SK-N-MC (cell line): ENCODE data around the gene LYZL6.
A peak's percentile ranks its signal among the peaks of the same experiment; 100 is the strongest.

Source experiments
- DNase-seq: peaks from one replicate; pipeline ENCODE4 v3.0.0-alpha.2; 2011; ENCODE audit warnings: low read depth, low spot score
- H3K27ac ChIP-seq: fragments of 200-600 bp; sonication (generic); 2 replicates; pipeline ENCODE4 v1.5.1; 2016; ENCODE audit warnings: mixed run types
- H3K36me3 ChIP-seq: fragments of 200-600 bp; sonication (generic); 2 replicates; pipeline ENCODE4 v1.6.1; 2017; ENCODE audit warnings: antibody characterized with exemption, low read length, mixed read lengths; ENCODE audit not compliant: insufficient read depth
- H3K4me3 ChIP-seq: fragments of 200-600 bp; sonication (generic); 2 replicates; pipeline ENCODE4 v1.5.1; 2016
- H3K9ac ChIP-seq: fragments of 200-600 bp; sonication (generic); 2 replicates; pipeline ENCODE4 v1.8.0; 2017; ENCODE audit warnings: mixed run types, mixed read lengths; ENCODE audit not compliant: insufficient read length
- H3K9me3 ChIP-seq: fragments of 200-600 bp; sonication (generic); 2 replicates; pipeline ENCODE4 v1.6.1; 2017; ENCODE audit warnings: low read depth, mild to moderate bottlenecking, antibody characterized with exemption, low read length, moderate library complexity, mixed read lengths
- EZH2 ChIP-seq: fragments of 200-600 bp; sonication (generic); IDR thresholded peaks from one replicate; pipeline ENCODE4 v1.6.1; 2017; ENCODE audit warnings: antibody characterized with exemption
- FOXP2 ChIP-seq: optimal IDR thresholded peaks from 2 replicates; pipeline ENCODE3; 2011; ENCODE audit warnings: mild to moderate bottlenecking, moderate library complexity; ENCODE audit not compliant: insufficient read depth; ENCODE audit errors: extremely low read length, control extremely low read depth
- POLR2AphosphoS5 ChIP-seq: IDR thresholded peaks from 2 replicates; pipeline ENCODE4 v1.6.1; 2012; ENCODE audit warnings: mild to moderate bottlenecking, low read depth, low read length, borderline replicate concordance

Gene LYZL6

GRCh38 chr17:35895636-35896587 is 47.6 kb downstream of the LYZL6 start:
- TF ChIP-seq FOXP2 (no peak), POLR2AphosphoS5 (no peak), EZH2 (no peak)
- Histone ChIP-seq H3K27ac (no peak overlapping the region), H3K9me3 (no peaks in the 10 kb centered on the region), H3K4me3 (no peak overlapping the region), H3K36me3 (no peaks in the 10 kb centered on the region), H3K9ac (no peak overlapping the region)
- DNase-seq = no peak

GRCh38 chr17:35894206-35894605 is 49.3 kb downstream of the LYZL6 start:
- no peak for TF ChIP-seq EZH2
- TF ChIP-seq FOXP2 = no peak
- TF ChIP-seq POLR2AphosphoS5 = no peak
- no peak for DNase-seq
- H3K4me3 ChIP-seq = no peak overlapping the region

GRCh38 chr17:35893751-35894150 is 49.8 kb downstream of the LYZL6 start:
- H3K4me3 ChIP-seq = no peak overlapping the region
- H3K36me3 ChIP-seq = no peaks in the 10 kb centered on the region
- DNase-seq = no peak
- no peak overlapping the region for H3K9ac ChIP-seq
- no peak for TF ChIP-seq POLR2AphosphoS5
- no peak for TF ChIP-seq EZH2
- no peak for TF ChIP-seq FOXP2
- no peaks in the 10 kb centered on the region for H3K9me3 ChIP-seq
- H3K27ac ChIP-seq = no peak overlapping the region

More at GRCh38 chr17:35894206-35894605, 49.3 kb downstream of the LYZL6 start:
- H3K9me3 ChIP-seq = no peaks in the 10 kb centered on the region
- no peaks in the 10 kb centered on the region for H3K36me3 ChIP-seq
- H3K9ac ChIP-seq = no peak overlapping the region
- H3K27ac ChIP-seq = no peak overlapping the region

GRCh38 chr17:35892091-35893035 is 51.1 kb downstream of the LYZL6 start:
- Histone ChIP-seq H3K27ac (no peak overlapping the region; the same call in 1 of the 2 replicates), H3K9me3 (no peaks in the 10 kb centered on the region), H3K9ac (no peak overlapping the region), H3K4me3 (no peak overlapping the region), H3K36me3 (no peaks in the 10 kb centered on the region)
- no peak for TF ChIP-seq FOXP2
- TF ChIP-seq EZH2 = no peak
- no peak for TF ChIP-seq POLR2AphosphoS5
- no peak for DNase-seq

- Histone ChIP-seq H3K36me3 (no peaks in the 10 kb centered on the region), H3K9me3 (no peaks in the 10 kb centered on the region), H3K27ac (no peak overlapping the region), H3K9ac (no peak overlapping the region), H3K4me3 (no peak overlapping the region)
- no peak for TF ChIP-seq FOXP2
- TF ChIP-seq POLR2AphosphoS5 = no peak
- TF ChIP-seq EZH2 = no peak
- no peak for DNase-seq
Measured at GRCh38 chr17:35891269-35891668, 52.2 kb downstream of the LYZL6 start.

GRCh38 chr17:35890774-35891155 is 52.7 kb downstream of the LYZL6 start:
- Histone ChIP-seq H3K27ac (no peak overlapping the region), H3K36me3 (no peaks in the 10 kb centered on the region), H3K9ac (no peak overlapping the region), H3K9me3 (no peaks in the 10 kb centered on the region), H3K4me3 (no peak overlapping the region)
- no peak for DNase-seq
- no peak for TF ChIP-seq POLR2AphosphoS5
- no peak for TF ChIP-seq EZH2
- TF ChIP-seq FOXP2 = no peak

GRCh38 chr17:35889818-35890773 is 53.4 kb downstream of the LYZL6 start:
- no peaks in the 10 kb centered on the region for H3K36me3 ChIP-seq
- no peaks in the 10 kb centered on the region for H3K9me3 ChIP-seq
- TF ChIP-seq FOXP2 = no peak
- no peak for TF ChIP-seq POLR2AphosphoS5
- TF ChIP-seq EZH2 = no peak
- peak; percentile 40 for DNase-seq
- no peak overlapping the region for H3K9ac ChIP-seq
- H3K4me3 ChIP-seq = peak overlapping the region; percentile 44
- peak overlapping the region; percentile 71 for H3K27ac ChIP-seq
